ENCODE results near the gene ZNF93.
"Not testable (repeated sequence)": the region's sequence is repeated elsewhere in the genome, so short reads cannot be mapped to it uniquely, and the experiment has no call there.

The ZNF93 gene

DNA sequence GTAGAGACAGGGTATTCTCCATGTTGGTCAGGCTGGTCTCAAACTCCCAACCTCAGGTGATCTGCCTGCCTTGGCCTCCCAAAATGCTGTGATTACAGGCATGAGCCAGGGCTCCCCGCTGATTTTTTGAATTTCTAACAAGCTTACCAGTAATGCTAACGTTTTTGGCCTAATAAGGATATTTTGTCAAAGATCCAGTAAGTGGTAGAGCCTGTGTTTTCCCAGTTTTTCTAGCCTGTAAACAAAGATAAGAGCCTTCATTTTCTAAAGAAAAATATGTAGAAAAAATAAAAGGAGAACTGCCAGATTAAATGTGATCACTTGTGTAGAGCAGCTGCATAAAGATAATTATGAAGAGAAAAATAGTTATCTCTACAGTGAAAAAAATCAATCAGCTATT, 37.7 kb downstream of the ZNF93 start:
- DNase-seq, result no peak

DNA sequence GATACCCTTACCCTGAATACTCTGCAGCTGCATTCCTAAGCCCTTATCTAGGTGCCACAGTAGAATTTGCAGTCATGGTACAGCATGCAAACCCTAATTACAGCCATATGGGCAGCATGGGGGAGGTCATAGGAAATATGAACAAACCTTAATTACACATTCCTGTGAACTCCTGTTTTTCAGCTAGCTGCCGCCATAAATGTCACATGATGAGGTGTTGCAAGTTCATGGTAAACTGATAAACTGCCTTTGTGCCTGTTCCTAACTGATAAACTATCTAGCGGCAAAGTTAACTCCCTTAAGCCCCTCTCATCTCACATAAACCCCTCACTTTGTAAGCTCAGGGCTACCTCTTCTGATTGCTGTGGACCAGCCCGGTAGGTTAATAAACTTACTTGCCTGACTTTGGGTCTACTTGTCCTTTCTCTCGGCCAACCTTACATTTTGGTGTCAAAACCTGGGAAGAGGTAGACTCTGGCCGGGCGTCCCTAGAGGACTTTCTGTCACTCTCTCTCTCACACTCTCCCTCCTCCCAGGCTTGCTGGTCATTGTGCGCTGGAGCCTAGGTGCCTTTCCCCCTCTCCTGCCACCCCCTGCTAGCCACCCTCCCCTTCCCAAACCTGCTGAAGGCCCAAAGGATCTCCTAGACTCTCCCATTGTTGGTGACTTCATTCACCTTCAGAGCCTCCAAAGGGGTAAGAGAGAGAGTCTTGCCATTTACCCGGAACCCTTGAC, 43.3 kb downstream of the ZNF93 start:
- no peak for DNase-seq

GRCh38 chr19:19944583-19944880, 43.8 kb downstream of the ZNF93 start:
- no peak for DNase-seq

DNA sequence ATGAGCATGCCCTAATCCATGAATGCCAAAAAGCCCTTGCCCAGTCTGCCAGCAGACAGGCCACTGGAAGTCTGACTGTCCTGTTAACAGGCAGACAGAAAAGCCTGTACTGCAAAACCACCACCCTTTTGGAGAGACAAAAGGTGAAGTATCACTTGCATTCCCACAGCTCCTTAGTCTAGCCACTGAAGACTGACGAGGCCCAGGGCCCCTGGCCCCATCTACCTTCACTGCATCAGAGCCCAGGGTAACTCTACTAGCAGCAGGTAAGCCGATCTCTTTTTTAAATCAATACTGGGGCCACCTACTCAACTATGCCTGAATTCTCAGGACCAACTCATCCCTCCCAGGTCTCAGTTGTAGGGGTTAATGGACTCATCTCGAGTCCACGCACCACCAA, 45.5 kb downstream of the ZNF93 start:
- no peak for DNase-seq

- DNase-seq, result no peak
These were observed 48.1 kb downstream of the ZNF93 start for GRCh38 chr19:19948800-19949199.

- no peak for DNase-seq
These were observed 54.5 kb downstream of the ZNF93 start for GRCh38 chr19:19955208-19955607.

DNA sequence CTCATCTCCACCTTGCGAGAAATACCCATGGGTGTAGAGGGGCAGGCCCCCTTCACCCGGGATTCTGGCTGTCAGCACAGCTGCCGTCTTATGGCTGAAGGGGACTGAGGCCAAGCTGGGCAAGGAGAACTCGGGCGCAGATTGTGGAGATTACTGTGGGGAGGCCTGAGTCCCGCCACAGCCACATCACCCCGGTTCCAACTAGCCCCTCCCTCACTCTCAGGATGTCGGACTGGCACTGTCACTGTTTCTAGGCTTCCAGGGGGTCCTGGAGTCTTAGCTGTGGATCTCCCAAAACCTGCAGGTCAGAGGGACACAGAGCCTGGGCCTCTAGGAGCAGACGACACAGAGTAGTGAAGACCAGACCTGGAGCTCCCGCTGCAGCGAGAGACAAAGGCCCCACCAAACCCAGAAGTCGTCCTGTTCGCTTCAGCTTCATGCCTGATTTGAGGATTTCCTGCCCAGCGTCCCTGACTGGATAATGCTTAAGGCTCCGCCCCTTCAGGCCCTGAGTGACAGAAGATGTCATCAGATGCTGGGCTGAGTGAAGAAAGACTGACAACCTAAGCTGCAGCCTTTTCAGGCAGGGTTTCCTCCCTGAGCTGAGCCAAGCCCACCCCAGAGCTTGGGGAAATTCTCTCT, 55.8 kb downstream of the ZNF93 start:
- no peak for DNase-seq

DNA sequence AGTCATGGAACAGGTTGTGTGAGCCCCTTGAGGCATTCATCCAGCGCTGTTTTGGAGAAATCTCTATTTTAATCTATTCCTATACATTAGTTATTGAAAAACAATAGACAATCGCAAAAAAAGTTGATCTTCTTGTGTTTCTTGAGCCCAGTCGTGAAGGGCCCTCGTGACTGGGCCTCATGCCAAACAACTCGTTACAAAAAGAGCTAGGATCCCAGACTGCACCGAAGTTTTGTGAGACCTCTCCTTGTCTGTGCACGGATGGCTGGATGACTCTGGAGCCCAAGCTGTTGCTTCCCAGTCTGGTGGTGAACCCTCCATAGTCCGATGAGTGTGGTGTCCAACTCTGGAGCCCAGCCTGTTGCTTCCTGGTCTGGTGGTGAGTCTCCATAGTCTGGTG, 57.0 kb downstream of the ZNF93 start:
- not testable (repeated sequence) for DNase-seq

GRCh38 chr19:19959151-19959799, 58.5 kb downstream of the ZNF93 start:
- peak; percentile 10 for DNase-seq

- DNase-seq, result no peak
These were observed 63.7 kb downstream of the ZNF93 start for GRCh38 chr19:19964416-19964815.

GRCh38 chr19:19966126-19966525, 65.4 kb downstream of the ZNF93 start:
- DNase-seq, result not testable (repeated sequence)

- no peak for DNase-seq
These were observed 66.1 kb downstream of the ZNF93 start for GRCh38 chr19:19966862-19967261.
